ENCODE measurements around the gene ALMS1. TPM values are rescaled to one million over a fixed set of nuclear protein-coding genes. Genes with fewer than 3 reads are reported as not detected.

Gene ALMS1
- total RNA-seq (2021; ENCODE audit: unreplicated experiment) (19.5 TPM), Bru-seq, nascent RNA (percentile 79 among the genes with signal in this experiment), BruChase-seq, experiment 1, labeled RNA remaining after a 2-hour chase (percentile 76 among the genes with signal in this experiment), BruChase-seq, experiment 2, labeled RNA remaining after a 6-hour chase (percentile 72 among the genes with signal in this experiment)
- 11.8 TPM for polyA plus RNA-seq (2012; ENCODE audit: insufficient read length)
- long read RNA-seq, partial matches to known transcripts, result 10 of 13 reads
- long read RNA-seq, other reads (novel, unspliced or antisense), result 3 of 13 reads

GRCh38 chr2:73385504-73386341 lies at the start of gene ALMS1:
TSS of gene ALMS1 (plus strand) at chr2:73385836. CDS start at chr2:73385869, 33 bp downstream.
- ChIA-PET POLR2A (interaction anchor here (0.6 to 1.6 kb wide), 4 partner anchors 9 to 89 kb away, joined by 3 to 9 read pairs (median 5); no protein-coding TSS in a partner anchor), CTCF (no interaction called here)
- BruUV-seq (replicated peaks), result no TSS peak

DNA sequence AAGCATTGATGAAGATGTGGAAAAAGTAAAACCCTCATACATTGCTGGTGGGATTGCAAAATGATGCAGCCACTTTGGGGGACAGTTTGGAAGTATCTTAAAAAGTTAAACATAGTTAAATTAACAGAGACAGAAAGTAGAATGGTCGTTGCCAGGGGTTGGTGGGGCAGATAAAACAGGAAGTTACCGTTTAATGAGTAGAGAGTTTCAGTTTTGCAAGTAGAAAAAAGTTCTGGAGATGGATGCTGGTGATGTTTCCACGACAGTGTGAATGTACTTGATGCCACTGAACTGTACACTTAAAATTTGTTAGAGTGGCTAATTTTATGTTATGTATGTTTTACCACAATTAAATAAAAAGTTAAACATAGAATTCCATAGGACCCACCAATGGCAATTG lies 47.8 kb upstream of the ALMS1 start:
- no peak overlapping the region for H3K4me3 ChIP-seq (ENCODE audit: low read depth in 2 of 2, low read length in 2 of 2)
- peaks cover 12% of the 10 kb centered on the region; the same call in 1 of the 2 replicates for H3K27me3 ChIP-seq (ENCODE audit: control insufficient read depth, insufficient read depth, low read length)
- DNase-seq (ENCODE audit: low read depth, low spot score) (no peak), ATAC-seq (no peak)
- H3K36me3 ChIP-seq (ENCODE audit: control insufficient read depth, insufficient read depth, low read length), result no peaks in the 10 kb centered on the region
- intact Hi-C loops (cut with micrococcal nuclease; ENCODE audit: unreplicated experiment) (no loop called here), in situ Hi-C loops (cut with HindIII; ENCODE audit: low pct_unique_long_range_greater_than_20kb, low sequenced_read_pairs) (no loop called here)
- TF ChIP-seq TCF7L2 (IDR thresholded peaks at IDR 0.05; ENCODE audit: low read depth, low read length) (no peak), POLR2AphosphoS5 (IDR thresholded peaks at IDR 0.05; ENCODE audit: low read depth, low read length) (no peak), SIN3A (IDR thresholded peaks at IDR 0.05; ENCODE audit: borderline replicate concordance, insufficient read depth, low read depth, low read length) (no peak)
- TF ChIP-seq, protein P1, sequence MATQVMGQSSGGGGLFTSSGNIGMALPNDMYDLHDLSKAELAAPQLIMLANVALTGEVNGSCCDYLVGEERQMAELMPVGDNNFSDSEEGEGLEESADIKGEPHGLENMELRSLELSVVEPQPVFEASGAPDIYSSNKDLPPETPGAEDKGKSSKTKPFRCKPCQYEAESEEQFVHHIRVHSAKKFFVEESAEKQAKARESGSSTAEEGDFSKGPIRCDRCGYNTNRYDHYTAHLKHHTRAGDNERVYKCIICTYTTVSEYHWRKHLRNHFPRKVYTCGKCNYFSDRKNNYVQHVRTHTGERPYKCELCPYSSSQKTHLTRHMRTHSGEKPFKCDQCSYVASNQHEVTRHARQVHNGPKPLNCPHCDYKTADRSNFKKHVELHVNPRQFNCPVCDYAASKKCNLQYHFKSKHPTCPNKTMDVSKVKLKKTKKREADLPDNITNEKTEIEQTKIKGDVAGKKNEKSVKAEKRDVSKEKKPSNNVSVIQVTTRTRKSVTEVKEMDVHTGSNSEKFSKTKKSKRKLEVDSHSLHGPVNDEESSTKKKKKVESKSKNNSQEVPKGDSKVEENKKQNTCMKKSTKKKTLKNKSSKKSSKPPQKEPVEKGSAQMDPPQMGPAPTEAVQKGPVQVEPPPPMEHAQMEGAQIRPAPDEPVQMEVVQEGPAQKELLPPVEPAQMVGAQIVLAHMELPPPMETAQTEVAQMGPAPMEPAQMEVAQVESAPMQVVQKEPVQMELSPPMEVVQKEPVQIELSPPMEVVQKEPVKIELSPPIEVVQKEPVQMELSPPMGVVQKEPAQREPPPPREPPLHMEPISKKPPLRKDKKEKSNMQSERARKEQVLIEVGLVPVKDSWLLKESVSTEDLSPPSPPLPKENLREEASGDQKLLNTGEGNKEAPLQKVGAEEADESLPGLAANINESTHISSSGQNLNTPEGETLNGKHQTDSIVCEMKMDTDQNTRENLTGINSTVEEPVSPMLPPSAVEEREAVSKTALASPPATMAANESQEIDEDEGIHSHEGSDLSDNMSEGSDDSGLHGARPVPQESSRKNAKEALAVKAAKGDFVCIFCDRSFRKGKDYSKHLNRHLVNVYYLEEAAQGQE (IDR thresholded peaks at IDR 0.05; ENCODE audit: insufficient read depth in 1 of 2, low read depth in 2 of 2, low read length in 1 of 2), result no peak
- TF ChIP-seq, protein P2, sequence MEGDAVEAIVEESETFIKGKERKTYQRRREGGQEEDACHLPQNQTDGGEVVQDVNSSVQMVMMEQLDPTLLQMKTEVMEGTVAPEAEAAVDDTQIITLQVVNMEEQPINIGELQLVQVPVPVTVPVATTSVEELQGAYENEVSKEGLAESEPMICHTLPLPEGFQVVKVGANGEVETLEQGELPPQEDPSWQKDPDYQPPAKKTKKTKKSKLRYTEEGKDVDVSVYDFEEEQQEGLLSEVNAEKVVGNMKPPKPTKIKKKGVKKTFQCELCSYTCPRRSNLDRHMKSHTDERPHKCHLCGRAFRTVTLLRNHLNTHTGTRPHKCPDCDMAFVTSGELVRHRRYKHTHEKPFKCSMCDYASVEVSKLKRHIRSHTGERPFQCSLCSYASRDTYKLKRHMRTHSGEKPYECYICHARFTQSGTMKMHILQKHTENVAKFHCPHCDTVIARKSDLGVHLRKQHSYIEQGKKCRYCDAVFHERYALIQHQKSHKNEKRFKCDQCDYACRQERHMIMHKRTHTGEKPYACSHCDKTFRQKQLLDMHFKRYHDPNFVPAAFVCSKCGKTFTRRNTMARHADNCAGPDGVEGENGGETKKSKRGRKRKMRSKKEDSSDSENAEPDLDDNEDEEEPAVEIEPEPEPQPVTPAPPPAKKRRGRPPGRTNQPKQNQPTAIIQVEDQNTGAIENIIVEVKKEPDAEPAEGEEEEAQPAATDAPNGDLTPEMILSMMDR (IDR thresholded peaks at IDR 0.05), result no peak
- H3K27ac ChIP-seq (ENCODE audit: low read length), result no peak overlapping the region
- ChIA-PET CTCF (no interaction called here), POLR2A (no interaction called here)
- no peaks in the 10 kb centered on the region for H3K9me3 ChIP-seq (ENCODE audit: control insufficient read depth, insufficient read depth, low read depth, low read length)
- H3K4me1 ChIP-seq (ENCODE audit: control insufficient read depth, insufficient read depth, low read length), result no peaks in the 10 kb centered on the region
- no TSS peak for BruUV-seq (replicated peaks)

More at GRCh38 chr2:73385504-73386341, at the start of gene ALMS1:
- peak within 1 kb of the TSS; percentile 95 to 99 for H3K4me3 ChIP-seq (ENCODE audit: low read depth in 2 of 2, low read length in 2 of 2)
- intact Hi-C loops (cut with micrococcal nuclease; ENCODE audit: unreplicated experiment), result no loop called here
- DNase-seq (ENCODE audit: low read depth, low spot score) (peak; percentile 52), ATAC-seq (peak; percentile 96)
- no peaks in the 10 kb centered on the region for H3K9me3 ChIP-seq (ENCODE audit: control insufficient read depth, insufficient read depth, low read depth, low read length)
- H3K27me3 ChIP-seq (ENCODE audit: control insufficient read depth, insufficient read depth, low read length), result peaks cover 9% of the 10 kb centered on the region; the same call in 1 of the 2 replicates
- peaks cover 10% of the 10 kb centered on the region for H3K4me1 ChIP-seq (ENCODE audit: control insufficient read depth, insufficient read depth, low read length)
- no peaks in the 10 kb centered on the region for H3K36me3 ChIP-seq (ENCODE audit: control insufficient read depth, insufficient read depth, low read length)
- in situ Hi-C loops (cut with HindIII; ENCODE audit: low pct_unique_long_range_greater_than_20kb, low sequenced_read_pairs), result no loop called here
- peak within 1 kb of the TSS; percentile 94 for H3K27ac ChIP-seq (ENCODE audit: low read length)
- TF ChIP-seq TCF7L2 (IDR thresholded peaks at IDR 0.05; ENCODE audit: low read depth, low read length) (no peak), SIN3A (IDR thresholded peaks at IDR 0.05; ENCODE audit: borderline replicate concordance, insufficient read depth, low read depth, low read length) (no peak; the same call in 1 of the 2 replicates), POLR2AphosphoS5 (IDR thresholded peaks at IDR 0.05; ENCODE audit: low read depth, low read length) (no peak)
- TF ChIP-seq, protein P2 (IDR thresholded peaks at IDR 0.05), result no peak; the same call in 1 of the 2 replicates
- TF ChIP-seq, protein P1 (IDR thresholded peaks at IDR 0.05; ENCODE audit: insufficient read depth in 1 of 2, low read depth in 2 of 2, low read length in 1 of 2), result 0 out of 4 replicates have a peak, but pooled peaks of 1 of the 2 experiments have one; percentile 10

All from Panc1 (cell line).